ENCODE measurements around the gene ERICH3. TPM values are rescaled to one million over a fixed set of nuclear protein-coding genes. Genes with fewer than 3 reads are reported as not detected.

Gene ERICH3
- total RNA-seq, 1 experiment from 2014 or later: not detected

- no peaks in the 10 kb centered on the region for H3K9me2 ChIP-seq (ENCODE audit: insufficient read depth)
- H3F3A ChIP-seq (ENCODE audit: insufficient read depth, low read depth): no peaks in the 10 kb centered on the region
- no peaks in the 10 kb centered on the region for H3K79me2 ChIP-seq (ENCODE audit: low read depth)
- no peak overlapping the region for H3K4me2 ChIP-seq
- H3K4me1 ChIP-seq (replicated peaks; ENCODE audit: insufficient read depth): no peaks in the 10 kb centered on the region
- H3K27ac ChIP-seq: no peak overlapping the region
- H4K20me1 ChIP-seq (ENCODE audit: insufficient read depth): no peaks in the 10 kb centered on the region
- intact Hi-C loops (cut with micrococcal nuclease; ENCODE audit: unreplicated experiment): no loop called here
- H3K36me3 ChIP-seq (ENCODE audit: low read depth): no peaks in the 10 kb centered on the region
- BruUV-seq (replicated peaks): no TSS peak
- H3K9me3 ChIP-seq (ENCODE audit: insufficient read depth, low read depth): no peaks in the 10 kb centered on the region
- POLR2A ChIA-PET (ENCODE audit: unreplicated experiment): no interaction called here
- CTCF ChIA-PET: no interaction called here
- TF ChIP-seq, protein P1, sequence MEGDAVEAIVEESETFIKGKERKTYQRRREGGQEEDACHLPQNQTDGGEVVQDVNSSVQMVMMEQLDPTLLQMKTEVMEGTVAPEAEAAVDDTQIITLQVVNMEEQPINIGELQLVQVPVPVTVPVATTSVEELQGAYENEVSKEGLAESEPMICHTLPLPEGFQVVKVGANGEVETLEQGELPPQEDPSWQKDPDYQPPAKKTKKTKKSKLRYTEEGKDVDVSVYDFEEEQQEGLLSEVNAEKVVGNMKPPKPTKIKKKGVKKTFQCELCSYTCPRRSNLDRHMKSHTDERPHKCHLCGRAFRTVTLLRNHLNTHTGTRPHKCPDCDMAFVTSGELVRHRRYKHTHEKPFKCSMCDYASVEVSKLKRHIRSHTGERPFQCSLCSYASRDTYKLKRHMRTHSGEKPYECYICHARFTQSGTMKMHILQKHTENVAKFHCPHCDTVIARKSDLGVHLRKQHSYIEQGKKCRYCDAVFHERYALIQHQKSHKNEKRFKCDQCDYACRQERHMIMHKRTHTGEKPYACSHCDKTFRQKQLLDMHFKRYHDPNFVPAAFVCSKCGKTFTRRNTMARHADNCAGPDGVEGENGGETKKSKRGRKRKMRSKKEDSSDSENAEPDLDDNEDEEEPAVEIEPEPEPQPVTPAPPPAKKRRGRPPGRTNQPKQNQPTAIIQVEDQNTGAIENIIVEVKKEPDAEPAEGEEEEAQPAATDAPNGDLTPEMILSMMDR (conservative IDR thresholded peaks at IDR 0.05): no peak
- no peak for TF ChIP-seq EZH2 (IDR thresholded peaks at IDR 0.05; ENCODE audit: low read depth)
- no peaks in the 10 kb centered on the region for H3K27me3 ChIP-seq (ENCODE audit: insufficient read depth, low read depth)
- H3K4me3 ChIP-seq: no peak overlapping the region
- DNase-seq: no peak
- H2AFZ ChIP-seq: no peak overlapping the region
Measured at GRCh38 chr1:74596717-74597116, 76.9 kb downstream of the ERICH3 start.

DNA sequence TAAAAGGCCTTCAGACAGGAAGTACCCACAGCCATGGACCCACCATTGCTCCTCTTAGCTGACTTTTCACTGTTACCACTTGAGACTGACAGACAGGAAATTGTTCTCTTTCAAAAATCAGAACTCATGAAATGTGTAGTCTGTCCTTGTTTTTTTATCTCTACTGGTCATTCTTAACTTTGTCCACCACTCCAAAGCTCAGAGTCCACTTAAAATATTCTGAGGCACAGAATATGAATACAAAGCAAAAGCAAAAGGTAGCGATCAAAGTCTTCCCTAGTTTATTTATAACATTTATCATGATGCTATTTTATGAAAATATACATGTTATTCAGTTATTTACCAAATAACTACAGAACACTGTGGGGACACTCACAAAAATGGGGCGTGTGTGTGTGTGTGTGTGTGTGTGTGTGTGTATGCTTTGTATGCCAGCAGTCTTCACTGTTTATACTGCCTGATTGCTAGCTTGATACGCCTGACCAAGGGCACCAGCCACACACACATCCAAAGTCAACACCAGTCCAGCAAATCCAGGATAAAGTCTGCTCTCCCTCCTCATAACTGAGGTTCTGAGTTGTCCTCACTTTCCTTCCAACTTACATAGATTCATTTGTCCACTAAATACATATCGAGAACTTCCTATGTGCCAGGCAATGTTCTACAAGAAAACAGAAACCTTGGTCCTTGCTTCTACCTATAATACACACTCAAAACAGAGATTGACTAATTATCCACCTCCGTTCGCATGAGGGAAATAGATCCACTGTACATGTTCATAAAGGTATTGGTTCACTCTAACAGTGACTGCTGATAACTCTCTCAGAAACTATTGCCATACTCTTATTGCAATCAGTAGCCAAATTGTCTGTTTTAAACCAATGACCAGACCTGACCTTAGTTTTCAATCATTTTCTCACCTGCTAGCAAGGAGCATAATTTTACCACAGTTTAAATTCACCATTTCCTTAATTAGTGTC, 79.4 kb downstream of the ERICH3 start:
- no peaks in the 10 kb centered on the region for H3K9me2 ChIP-seq (ENCODE audit: insufficient read depth)
- H2AFZ ChIP-seq: no peak overlapping the region
- H3F3A ChIP-seq (ENCODE audit: insufficient read depth, low read depth): no peaks in the 10 kb centered on the region
- H3K36me3 ChIP-seq (ENCODE audit: low read depth): no peaks in the 10 kb centered on the region
- TF ChIP-seq, protein P1 (conservative IDR thresholded peaks at IDR 0.05): no peak
- TF ChIP-seq EZH2 (IDR thresholded peaks at IDR 0.05; ENCODE audit: low read depth): no peak
- no peaks in the 10 kb centered on the region for H3K4me1 ChIP-seq (replicated peaks; ENCODE audit: insufficient read depth)
- BruUV-seq (replicated peaks): no TSS peak
- no peak overlapping the region for H3K27ac ChIP-seq
- ChIA-PET POLR2A (ENCODE audit: unreplicated experiment) (no interaction called here), CTCF (no interaction called here)
- H3K4me3 ChIP-seq: no peak overlapping the region
- no peak for DNase-seq
- no peak overlapping the region for H3K4me2 ChIP-seq
- no peaks in the 10 kb centered on the region for H4K20me1 ChIP-seq (ENCODE audit: insufficient read depth)
- no peaks in the 10 kb centered on the region for H3K9me3 ChIP-seq (ENCODE audit: insufficient read depth, low read depth)
- no peaks in the 10 kb centered on the region for H3K79me2 ChIP-seq (ENCODE audit: low read depth)
- no peaks in the 10 kb centered on the region for H3K27me3 ChIP-seq (ENCODE audit: insufficient read depth, low read depth)
- intact Hi-C loops (cut with micrococcal nuclease; ENCODE audit: unreplicated experiment): no loop called here

GRCh38 chr1:74592580-74593355, 80.8 kb downstream of the ERICH3 start:
- TF ChIP-seq, protein P1 (conservative IDR thresholded peaks at IDR 0.05): no peak
- no peak for TF ChIP-seq EZH2 (IDR thresholded peaks at IDR 0.05; ENCODE audit: low read depth)

More at GRCh38 chr1:74592580-74593355, 80.8 kb downstream of the ERICH3 start:
- H3K36me3 ChIP-seq (ENCODE audit: low read depth): no peaks in the 10 kb centered on the region
- H3K27me3 ChIP-seq (ENCODE audit: insufficient read depth, low read depth): no peaks in the 10 kb centered on the region
- 0 out of 2 replicates have a peak overlapping the region, but pooled peaks have one; percentile 65 for H2AFZ ChIP-seq
- DNase-seq: no peak
- H3K4me3 ChIP-seq: no peak overlapping the region
- H3K27ac ChIP-seq: no peak overlapping the region
- no TSS peak for BruUV-seq (replicated peaks)
- ChIA-PET POLR2A (ENCODE audit: unreplicated experiment) (no interaction called here), CTCF (no interaction called here)
- no peaks in the 10 kb centered on the region for H3F3A ChIP-seq (ENCODE audit: insufficient read depth, low read depth)
- H3K9me3 ChIP-seq (ENCODE audit: insufficient read depth, low read depth): no peaks in the 10 kb centered on the region
- intact Hi-C loops (cut with micrococcal nuclease; ENCODE audit: unreplicated experiment): no loop called here
- no peaks in the 10 kb centered on the region for H3K4me1 ChIP-seq (replicated peaks; ENCODE audit: insufficient read depth)
- H4K20me1 ChIP-seq (ENCODE audit: insufficient read depth): no peaks in the 10 kb centered on the region
- H3K9me2 ChIP-seq (ENCODE audit: insufficient read depth): no peaks in the 10 kb centered on the region
- H3K79me2 ChIP-seq (ENCODE audit: low read depth): no peaks in the 10 kb centered on the region
- no peak overlapping the region; the same call in 1 of the 2 replicates for H3K4me2 ChIP-seq
